Left lobe of liver (tissue), 2 donors: Measurements from ENCODE around the gene KLK4. TPM values are rescaled to one million over a fixed set of nuclear protein-coding genes. Genes with fewer than 3 reads are reported as not detected.
A peak's percentile ranks its signal among the peaks of the same experiment; 100 is the strongest.
"Not testable (repeated sequence)": the region's sequence is repeated elsewhere in the genome, so short reads cannot be mapped to it uniquely, and the experiment has no call there.

Experiments
- ATAC-seq: fragments of 200-7000 bp; cut with Tn5 transposase; one replicate; pipeline ENCODE4 v1.9.1; 2020; ENCODE audit warnings: mild to moderate bottlenecking, moderate library complexity
- DNase-seq: peaks from one replicate; pipeline ENCODE4 v3.0.0-alpha.2; 2020; ENCODE audit warnings: low spot score
- total RNA-seq: library from RNA; stranded (reverse); gene quantifications from one replicate; pipeline ENCODE4 v1.2.1, GENCODE V29; 2021
- donor health status: DM: no; HTN: no; CAD: no; lungs with moderate emphysema.
- donor health status: DM: no; HTN: yes; CAD: no.

KLK4 gene
- total RNA-seq, 1 donor from 2014 or later = not detected

GRCh38 chr19:50916069-50916468 is 4.9 kb upstream of the KLK4 start:
- ATAC-seq = no peak
- no peak for DNase-seq

- DNase-seq (no peak), ATAC-seq (no peak)
These were observed 1.8 kb upstream of the KLK4 start for GRCh38 chr19:50912727-50913716.

DNA sequence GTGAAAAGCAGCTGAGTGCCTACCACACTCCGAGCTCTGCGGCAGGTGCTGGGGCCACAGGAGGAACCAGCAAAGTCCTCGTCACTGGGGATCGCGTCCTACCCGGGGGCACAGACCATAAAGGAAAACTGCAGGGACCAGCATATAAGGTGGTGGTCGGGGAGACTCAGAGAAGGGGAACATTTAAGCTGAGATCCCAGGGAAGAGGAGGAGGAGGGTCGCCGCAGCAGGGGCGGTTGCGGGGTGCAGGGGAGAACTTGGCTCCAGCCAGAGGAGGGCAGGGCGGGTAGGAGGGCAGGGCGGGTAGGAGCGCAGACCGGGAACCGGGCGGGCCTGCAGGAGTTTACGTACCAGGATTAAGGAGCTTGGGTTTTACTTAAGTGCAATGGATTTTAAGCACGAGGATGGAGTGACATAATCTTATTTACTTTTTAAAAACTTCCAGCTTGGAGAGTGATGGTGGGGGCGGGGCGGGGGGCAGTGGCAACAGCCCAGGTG is 956 bp upstream of the KLK4 start:
- ATAC-seq = no peak
- DNase-seq = no peak

- no peak for ATAC-seq
- DNase-seq = no peak
These were observed 473 bp downstream of the KLK4 start for GRCh38 chr19:50910722-50911121.

GRCh38 chr19:50909240-50910070 is 1.7 kb downstream of the KLK4 start:
- no peak for DNase-seq
- ATAC-seq = peak; percentile 25

DNA sequence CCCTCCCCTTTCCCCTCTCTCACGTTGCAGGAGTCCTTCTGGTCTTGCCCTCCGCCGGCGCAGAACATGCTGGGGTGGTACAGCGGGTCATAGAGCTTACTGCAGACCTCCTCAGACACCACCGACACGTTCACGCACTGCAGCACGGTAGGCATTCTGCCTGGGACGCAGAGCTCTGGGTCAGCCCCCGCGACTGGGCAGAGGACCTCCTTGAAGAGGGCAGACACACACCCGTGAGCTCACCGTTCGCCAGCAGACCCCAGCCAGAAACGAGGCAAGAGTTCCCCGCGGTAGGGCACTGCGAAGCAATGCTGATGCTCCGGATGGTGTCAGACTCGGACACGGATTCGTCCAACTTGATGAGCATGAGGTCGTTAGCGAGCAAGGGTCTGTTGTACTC is 2.9 kb downstream of the KLK4 start:
- no peak for ATAC-seq
- no peak for DNase-seq

DNA sequence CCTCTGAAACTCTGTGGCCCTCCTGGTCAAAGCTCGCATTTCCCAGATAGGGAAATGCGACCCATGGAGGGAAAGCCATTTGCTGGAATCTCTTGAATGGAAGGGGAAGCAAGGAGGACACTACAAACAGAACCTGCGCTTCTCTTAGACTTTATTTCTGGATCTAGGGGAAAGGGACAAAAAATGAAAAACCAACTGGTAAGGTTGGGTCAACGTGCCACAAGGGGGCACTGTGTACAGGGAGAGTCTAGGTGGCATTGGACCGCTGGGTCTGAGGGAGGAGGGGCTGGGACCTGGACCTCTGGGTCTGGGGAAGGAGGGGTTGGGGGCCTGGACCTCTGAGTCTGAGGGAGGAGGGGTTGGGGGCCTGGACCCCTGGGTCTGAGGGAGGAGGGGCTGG is 5.0 kb downstream of the KLK4 start:
- DNase-seq = no peak
- ATAC-seq = peak; percentile 46

GRCh38 chr19:50902640-50903039 is 8.6 kb downstream of the KLK4 start:
- ATAC-seq = no peak
- no peak for DNase-seq

DNA sequence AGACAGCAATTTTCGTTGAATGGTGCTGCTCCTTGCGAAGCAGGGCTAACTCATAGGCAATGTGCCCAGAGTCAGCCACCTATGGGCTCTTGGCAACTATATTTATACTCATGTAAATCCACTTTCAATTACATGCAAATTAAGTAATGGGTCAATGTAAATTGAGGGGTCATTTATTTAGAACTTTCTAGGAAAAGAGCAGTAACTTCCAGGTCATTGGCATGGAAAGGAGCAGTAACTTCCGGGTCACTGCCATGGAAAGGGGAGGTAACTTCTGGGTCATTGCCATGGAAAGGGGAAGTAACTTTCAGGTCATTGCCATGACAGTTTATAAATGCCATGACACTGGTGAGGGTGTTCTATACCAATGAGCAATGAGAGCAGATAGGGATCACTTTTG is 11.6 kb downstream of the KLK4 start:
- DNase-seq (no peak), ATAC-seq (no peak)

- ATAC-seq (no peak), DNase-seq (no peak)
These were observed 13.2 kb downstream of the KLK4 start for GRCh38 chr19:50898018-50898417.

- no peak for ATAC-seq
- DNase-seq = no peak
These were observed 13.6 kb downstream of the KLK4 start for GRCh38 chr19:50897612-50898011.

GRCh38 chr19:50897191-50897607 is 14.0 kb downstream of the KLK4 start:
- no peak for DNase-seq

GRCh38 chr19:50896591-50897190 is 14.5 kb downstream of the KLK4 start:
- ATAC-seq (no peak), DNase-seq (no peak)

More at GRCh38 chr19:50897191-50897607, 14.0 kb downstream of the KLK4 start:
- ATAC-seq = no peak

- ATAC-seq, DNase-seq: not testable (repeated sequence)
These were observed 15.1 kb downstream of the KLK4 start for GRCh38 chr19:50896089-50896590.

DNA sequence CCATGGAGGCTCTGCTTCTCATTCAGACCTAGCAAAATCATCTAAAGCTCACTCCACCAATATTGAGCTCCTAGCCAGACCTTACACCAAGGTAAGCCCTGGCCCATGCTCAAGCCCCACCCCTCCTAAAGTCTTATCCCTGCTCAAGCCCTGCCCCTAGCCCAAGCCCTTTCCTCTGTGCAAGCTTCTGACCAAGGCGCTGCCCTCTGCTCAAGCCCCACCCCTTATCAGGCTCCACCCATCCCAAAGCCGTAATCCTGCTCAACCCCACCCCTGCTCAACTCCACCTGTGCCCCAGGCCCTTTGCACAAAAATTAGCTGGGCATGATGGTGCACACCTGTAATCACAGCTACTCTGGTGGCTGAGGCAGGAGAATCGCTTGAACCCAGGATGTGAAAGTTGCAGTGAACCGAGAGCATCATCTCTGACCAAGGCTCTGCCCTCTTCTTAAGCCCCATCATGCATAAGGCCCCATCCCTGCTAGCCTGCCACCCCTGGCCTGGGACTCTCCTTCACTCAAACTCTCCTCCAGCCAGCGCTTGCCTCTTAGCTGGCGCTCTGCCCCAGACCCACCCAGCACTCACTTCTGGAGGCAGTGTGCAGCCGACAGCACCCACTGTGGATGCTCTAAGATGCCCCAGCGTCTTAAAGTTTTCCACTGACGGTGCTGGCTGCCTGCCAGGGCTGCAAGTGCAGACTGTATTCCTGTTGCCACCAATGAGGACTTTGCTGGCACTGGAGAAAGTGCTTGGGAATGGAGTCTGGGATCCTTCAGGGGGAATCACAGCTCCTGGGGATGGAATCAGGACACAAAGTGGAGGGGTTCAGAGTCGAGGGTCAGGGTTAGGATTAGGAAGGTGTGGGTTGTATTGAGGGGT is 16.5 kb downstream of the KLK4 start:
- DNase-seq (no peak), ATAC-seq (no peak)

DNA sequence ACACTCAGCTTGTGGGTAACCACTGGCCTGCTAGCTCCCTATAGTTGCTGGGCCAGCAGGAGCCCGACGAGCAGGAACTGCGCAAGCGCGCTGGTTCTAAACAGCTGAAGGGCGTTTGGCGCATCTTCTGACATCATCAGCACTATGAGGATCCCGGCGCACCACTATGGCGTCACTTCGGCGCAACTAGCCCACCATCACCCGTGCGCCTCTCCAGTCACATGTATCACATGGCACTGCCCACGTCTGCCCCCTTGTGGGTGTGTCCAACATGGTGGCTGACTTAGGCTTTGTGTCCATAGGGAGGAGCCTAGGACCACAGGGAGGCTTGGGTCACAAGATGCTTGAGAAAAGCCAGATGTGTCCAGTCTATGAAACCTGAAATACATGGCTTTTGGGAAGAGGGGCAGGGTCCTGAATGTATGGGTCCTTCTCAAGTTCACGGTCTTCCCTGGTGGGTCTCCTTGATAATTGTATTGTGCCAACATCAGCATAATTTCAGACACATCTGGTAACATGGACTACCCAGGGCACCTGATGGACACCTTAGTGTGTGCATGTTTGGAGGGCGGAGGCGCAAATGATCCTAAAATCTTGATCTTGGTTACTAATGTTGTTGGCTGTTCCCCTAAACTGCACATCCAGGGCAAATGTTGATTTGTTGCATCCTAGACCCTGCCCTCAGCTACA is 18.0 kb downstream of the KLK4 start:
- DNase-seq (no peak), ATAC-seq (no peak)

DNA sequence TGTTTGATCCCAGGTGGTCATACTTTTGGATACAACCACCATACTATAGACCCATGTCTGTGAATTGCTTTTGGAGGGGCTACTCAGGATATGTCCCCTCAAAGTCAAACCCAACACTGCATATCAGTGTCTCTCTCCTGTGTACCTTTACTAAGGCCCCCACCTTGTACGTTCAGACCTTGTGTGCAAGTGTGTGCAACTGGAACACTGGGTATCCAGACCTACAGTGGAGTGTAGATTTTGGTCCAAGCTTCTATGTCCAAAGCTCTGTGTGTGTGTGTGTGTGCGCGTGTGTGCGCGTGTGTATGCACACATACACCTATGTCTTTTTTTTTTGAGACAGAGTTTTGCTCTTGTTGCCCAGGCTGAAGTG is 20.0 kb downstream of the KLK4 start:
- no peak for DNase-seq
- no peak for ATAC-seq

DNA sequence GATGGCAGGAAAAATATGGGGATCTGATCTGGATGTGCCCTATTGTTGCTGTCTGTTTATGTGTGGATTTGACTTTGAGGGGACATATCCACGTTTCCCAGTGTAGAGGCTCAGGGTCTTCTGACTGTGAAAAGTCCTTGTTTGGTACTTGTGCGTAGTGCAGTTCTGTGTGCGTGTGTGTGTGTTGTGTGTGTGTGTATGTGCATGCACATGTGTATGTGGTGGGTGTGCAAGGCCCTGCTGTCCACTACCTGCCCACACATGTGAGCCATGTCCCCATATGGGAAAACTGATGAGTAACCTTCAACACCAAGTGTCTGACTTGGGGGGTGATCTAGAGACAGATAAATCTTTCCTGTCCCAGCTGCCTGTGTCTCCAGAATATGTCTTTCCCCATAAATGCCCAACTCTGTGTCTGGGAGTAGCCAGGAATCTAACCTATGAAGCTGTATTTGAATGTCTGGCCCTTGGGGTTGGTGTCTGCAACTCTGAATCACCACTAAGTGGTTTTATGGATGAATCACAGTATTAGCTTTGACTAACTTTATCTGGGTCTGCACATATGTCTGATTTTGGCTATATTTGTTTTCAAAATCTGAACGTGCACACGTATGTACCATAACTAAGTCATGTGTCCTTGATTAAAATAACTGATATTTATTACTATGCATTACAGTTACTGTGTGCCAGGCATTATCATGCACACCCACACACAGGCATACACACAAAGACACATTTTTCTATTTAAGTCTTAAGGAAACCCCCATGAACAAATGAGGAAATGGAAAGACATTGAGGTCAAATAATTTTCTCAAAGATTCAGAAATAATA is 20.6 kb downstream of the KLK4 start:
- DNase-seq (no peak), ATAC-seq (no peak)
